NOMO-1 (cell line): ENCODE measurements around the gene ANKFN1.

ENCODE experiments used
- DNase-seq, 2 experiments: peaks; one replicate each; lab custom pipeline; 2025; ENCODE audit not compliant: unreplicated experiment in 2 of 2; lab: John Stamatoyannopoulos, UW

The ANKFN1 gene

DNA sequence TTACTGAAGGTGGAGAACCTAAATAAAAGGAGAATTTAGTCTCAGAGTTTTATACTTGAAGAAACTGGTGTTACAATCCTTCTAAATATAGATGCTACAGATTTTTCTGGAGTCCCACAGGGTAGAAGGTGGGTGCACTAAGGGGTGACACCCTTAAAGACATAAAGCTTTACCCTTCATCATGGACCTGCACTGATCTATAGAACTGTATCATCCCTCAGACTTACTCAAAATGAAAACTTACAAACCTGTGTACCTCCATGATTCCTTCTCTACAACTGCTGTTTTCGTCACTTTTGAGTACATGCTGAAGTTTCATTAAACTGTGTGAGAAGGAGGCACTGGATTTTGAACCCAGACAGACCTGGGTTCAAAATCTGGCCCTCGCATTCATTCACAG, 270.7 kb downstream of the ANKFN1 start:
- no peak for DNase-seq

DNA sequence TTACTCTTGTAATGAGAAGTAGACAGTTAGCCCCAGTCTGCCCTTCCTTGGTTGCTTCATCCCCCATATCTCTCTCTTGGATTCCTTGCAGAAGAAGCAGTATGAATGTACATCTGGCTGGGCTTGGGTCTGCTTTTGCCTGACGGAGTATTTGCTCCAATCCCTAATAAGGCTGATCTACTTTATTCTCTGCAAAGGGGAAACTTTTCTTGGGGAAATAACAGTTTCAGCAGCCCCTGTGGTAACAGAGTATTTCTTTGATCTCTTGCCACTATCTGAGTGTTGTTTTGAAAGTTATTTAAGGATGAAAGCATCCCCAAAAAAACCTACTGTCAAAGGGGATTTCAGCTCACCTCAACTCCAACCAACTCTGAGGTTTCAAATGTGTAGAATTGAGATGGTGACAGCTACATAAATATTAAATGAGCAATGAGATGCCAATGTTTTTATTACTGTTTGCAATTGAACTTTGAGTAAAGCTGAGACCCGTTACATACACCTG, 271.3 kb downstream of the ANKFN1 start:
- DNase-seq: no peak

DNA sequence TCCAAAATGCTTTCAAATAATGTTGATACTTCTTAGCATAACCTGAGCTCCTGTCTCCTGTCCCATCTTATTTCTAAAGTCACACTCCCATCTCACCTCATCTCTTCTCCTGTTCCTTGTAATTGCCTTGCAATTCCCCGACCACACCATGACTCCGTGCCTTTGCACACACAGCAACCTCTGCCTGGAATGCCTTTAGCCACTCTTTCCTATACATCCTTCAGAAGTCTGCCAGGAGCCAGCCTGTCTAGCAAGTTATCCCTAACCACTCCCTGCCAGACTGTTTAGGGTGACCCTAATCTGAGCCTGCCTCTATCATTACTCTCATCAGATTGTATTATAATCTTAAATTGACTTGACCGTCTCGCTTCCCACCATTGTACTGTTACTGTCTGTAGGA, 272.2 kb downstream of the ANKFN1 start:
- no peak for DNase-seq

DNA sequence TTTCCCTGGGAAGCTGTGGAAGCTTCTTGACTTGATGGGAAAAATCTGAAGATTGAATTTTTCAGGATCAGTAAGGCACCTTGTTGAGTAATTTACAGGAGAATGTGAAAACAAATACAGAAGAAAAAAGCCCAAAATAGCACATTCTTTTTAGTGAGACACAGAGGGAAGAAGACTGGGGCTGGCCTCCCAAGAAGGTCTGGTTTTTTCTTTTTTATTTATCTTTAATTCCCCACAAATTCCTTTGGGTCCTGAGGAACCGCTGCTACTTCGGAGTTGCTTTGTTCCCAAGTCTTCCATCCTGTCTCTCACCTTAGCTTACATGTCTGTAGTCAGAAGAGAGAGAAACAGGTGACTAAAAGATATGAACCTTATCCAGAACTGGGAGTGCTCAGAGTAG, 273.6 kb downstream of the ANKFN1 start:
- DNase-seq: no peak

DNA sequence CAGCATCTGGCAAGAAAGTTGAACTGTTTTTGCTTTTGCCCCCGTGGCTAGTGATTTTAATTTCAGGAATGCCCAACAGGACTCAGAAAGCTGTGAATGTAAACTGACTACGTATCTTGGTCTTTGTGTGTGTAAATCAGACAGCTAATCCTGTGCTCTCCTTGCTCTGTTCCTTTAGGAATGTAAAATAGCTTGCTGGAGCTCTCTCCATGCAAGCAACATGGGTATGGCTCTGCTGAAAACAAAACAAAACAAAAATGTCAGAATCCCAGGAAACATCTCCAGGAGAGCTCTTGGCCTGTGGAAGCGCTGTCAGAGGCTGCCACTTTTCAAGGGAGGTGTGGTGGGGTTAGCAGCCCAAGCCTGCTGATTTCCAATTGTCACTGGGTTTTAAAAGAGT, 278.5 kb downstream of the ANKFN1 start:
- no peak for DNase-seq

DNA sequence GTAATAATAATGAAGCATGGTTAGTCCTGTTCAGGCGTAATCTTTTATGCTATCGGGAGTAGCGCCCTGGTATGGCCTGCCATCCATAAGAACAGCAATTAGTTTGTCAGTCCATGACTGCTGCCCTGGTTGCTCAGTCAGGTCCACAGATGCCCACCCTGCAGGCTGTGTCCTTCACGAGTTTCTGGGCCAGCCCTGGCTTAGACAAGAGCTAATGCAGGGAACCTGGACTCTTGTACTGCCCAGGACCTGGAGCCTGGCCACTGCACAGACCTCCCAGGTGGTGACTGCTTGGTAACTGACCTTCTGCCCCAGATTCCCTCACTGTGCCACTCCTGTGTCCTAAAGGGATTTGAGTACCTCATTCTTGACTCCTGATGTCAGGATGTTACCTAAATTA, 279.2 kb downstream of the ANKFN1 start:
- DNase-seq: no peak

DNA sequence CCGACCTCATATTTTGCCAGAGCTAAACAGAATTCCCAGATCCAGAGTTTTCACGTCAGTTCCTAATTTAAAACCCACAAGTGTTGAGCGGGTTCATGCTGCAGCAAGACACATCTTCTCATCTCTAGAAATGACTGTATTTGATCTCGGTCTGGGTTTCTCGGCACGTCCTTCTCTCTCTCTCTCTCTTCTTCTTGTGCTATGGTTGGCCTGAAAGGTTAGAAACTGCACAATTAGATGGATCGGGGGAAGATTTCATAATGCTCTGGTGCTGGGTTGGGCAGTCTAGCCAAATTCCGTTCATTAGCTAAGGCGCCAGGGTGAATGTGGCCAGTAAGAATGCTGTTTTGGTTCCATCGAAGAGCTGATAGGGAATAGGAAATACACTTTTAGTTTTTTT, 281.3 kb downstream of the ANKFN1 start:
- DNase-seq: no peak

DNA sequence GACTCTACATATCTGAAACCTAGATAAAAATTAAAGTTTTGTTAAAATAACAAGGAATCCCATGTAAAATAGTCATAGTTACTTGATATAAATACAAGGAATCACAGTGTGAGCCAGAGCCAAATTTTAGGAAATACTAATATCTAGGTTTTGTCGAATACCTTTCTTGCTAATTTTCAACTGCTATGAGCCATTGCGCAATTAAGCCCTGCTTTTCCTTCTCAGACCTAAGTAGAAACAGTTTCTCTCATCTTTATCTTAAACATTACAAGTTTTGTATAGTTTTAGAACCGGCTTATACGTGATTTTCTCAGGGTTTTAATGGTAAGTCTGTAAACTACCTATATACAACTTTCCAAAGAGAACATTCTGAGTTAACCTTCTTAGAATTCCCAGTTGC, 282.9 kb downstream of the ANKFN1 start:
- no peak for DNase-seq

DNA sequence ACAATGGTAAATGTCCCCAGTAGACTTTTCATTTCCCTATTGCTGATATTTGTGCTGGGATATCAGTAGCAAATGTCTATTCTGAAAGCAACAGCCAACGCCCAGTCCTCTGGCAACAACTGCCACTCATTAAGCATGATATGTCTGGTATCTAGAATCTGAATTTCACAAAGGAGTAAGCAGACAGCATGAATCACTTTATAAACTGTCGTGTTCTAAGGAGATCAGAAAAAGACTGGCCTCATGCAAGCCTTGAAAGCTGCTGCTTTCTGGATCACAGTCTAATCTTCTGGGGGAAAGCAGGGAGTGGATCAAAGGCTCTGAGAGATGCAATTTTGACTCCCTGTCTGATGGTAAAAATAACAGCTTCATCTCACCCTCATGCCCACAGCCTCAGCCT, 287.1 kb downstream of the ANKFN1 start:
- DNase-seq: no peak

DNA sequence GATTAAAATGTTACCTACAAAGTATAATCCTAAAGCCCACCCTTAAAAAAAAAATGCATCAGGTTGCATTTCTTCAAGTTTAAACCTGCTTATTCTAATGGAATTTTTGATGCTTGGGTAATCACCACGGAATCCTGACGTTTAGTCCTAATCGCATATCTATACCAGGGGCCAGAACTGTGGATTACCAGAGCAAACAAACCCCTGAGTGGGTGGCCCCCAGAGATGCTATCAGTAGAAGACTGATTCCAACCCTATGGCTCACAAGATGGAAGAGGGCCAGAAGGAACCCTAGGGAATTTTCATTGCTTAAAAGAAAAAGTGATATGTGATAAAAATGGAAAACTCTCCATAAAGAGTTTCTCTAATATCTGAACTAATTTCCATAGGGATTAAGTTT, 288.0 kb downstream of the ANKFN1 start:
- DNase-seq: no peak

DNA sequence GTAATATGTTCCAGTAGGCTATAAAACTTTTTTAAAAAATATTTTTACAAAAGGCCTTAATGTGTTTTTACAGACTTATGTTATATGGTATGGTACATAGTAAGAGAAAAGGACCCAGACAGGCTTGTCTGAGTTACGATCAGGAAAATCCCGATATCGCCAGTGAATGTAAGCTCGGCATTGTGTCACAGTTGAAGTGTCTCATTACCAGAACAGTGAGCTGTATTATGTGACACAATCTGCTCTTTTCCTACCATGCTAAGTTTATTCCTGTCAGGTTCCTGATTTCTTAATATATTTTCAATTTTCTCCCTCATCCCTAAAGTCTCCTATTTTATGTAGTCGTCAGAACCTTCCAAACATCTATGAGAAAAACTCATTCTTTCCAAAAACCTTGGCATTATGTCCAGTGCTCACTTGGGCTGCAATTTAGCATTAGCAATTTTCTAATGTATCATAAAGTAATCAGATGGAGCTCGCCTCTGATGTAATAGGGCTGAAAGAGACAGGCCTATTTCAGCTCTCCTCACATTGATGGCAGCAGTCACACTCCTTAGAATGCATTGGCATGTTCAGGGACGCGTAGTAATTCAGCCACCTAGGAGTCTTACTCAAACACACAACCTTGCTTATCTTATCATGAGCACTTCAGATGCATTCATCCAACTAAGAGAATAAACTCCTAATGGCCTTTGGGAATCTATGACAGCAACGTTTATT, 292.6 kb downstream of the ANKFN1 start:
- DNase-seq: no peak

DNA sequence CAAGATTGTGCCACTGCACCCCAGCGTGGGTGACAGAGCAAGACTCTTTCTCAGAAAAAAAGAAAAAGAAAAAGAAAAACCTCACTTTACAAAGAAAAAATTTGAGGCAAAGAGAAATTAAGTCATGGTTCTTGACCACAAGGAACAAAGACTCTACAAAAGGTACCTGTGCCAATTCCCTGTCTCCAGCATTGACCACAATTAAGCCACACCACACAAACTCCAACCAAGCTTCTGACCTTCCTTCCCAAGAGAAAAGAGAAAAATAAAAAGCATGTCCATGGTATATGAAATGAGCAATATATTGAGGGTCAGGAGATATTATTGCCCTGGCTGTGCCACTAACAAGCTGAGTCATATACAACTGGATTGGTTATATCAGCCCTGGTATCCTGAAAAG, 293.9 kb downstream of the ANKFN1 start:
- DNase-seq: no peak

DNA sequence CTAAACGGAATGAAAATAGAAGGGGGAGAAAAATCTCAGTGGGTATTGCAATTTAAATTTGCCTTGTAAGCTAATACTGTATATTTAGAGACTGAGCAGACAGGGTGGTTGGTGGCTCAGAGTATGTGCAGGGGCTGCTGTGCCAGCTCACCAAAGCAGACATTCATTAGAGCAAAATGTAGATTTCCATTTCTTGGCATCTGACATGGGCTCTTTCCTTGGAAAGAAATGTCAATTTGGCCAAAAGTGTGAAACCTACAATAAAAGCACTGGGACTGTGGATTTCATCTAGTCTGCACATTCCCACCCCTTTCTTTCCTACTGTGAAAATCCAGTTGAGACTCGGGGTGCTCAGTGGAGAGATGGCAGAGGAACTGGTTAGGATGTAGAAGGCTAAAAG, 295.1 kb downstream of the ANKFN1 start:
- DNase-seq: no peak

DNA sequence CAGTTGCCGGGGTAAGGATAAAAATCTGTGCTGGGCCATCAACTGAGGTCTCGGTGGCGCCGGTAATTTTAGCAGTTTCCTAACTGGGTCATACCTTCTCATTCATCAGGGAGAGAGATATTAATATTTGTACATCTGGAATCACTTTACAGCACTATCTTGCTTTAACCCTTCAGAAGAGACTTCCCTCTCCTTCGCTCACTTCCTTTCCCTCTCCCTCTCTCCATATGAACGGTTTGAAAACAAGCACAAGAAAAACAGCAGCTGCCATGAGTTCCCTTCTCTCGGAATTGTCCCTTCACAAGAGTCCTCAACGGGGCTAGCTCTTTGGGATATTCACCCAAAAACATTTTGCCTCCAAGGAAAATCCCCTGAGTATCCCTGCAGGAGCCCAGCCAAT, 295.9 kb downstream of the ANKFN1 start:
- no peak for DNase-seq

DNA sequence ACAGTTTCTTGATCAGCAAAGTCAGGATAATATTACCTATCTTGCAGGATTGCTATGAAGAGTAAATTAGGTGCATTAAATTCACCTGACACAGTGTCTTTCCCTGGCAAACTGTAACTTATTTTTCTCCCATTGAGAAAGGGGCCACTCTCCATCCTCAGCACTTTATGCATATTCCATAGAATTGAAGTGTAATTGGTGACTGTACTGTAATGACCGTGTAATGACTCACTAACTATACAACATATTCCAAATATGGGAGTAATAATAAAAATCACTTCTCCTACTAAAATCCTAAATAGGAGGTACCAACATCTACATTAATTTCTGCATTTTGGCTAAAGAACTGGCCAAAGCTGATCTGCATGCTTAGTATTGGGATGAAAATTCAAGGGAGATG, 298.4 kb downstream of the ANKFN1 start:
- DNase-seq: no peak

DNA sequence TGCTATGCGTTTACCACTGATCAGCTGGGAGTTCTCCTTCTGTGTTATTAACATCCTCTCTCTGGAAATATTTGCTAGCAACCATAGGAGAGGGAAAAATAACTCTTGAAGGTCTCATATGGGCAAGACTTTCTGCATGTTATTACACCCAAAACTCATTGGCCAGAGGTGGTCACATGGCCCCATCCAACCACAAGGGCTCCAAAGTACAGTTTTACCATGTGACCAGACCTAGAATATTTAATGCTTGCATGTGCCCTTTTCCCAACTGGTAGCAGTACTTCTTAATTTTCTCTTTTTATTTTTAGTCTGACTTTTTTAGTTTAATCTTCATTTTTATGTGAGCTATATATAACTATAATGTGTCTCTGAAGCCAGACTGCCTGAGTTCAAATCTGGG, 299.2 kb downstream of the ANKFN1 start:
- DNase-seq: no peak

DNA sequence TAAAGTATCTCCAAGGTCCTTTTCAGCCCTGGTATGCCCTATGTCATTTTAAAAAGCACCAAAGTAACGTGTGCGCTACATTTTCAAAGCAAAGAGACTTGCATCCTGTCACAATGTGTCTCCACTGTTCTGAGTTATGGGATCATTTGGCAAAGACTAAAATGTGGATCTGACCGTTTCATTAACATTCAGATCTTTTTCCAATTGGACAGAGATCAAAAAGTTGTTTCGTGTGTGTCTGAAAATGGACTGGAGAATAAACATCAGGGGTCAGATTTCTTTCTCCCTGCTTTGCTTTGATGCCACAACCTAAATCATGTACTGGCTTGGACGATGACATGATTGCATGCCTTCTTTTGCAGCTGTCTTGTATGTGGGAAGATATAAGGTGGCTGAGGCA, 304.2 kb downstream of the ANKFN1 start:
- no peak for DNase-seq

DNA sequence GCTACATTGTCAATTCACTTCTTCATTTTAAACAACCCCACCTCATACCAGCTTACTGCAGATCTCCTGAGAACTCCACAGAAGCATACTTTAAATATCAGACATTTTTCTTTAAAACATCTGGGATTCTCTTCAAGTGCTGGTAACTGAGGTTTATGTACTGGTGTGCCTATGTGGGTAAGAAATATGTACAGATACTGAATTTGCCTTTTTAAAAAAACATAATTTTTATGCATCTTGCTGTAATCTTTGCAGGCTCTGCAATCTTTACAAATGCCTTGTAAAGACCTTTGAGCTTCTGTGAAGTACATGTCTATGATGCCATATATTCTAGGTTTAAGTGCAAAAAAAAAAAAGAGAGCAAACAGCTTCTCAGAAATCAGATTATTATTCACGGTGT, 312.6 kb downstream of the ANKFN1 start:
- no peak for DNase-seq

DNA sequence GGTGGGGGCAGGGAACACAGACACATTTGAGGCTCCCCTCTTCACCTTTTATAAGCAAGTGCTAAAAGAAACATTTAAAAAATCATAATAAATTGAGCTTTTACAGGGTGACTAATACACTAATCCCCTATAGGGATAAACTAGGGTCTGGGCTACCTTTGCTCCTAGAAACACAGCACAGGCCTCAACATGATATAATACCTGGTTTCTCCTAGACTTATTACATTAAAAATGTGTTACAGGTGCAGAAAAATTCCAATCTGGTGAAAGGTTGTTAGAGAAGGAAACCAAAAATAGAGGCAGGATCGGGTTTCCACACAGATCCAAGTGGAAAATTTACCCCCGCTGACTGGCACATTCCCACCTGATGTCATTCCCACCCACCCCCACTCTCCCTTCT, 315.6 kb downstream of the ANKFN1 start:
- DNase-seq: no peak

DNA sequence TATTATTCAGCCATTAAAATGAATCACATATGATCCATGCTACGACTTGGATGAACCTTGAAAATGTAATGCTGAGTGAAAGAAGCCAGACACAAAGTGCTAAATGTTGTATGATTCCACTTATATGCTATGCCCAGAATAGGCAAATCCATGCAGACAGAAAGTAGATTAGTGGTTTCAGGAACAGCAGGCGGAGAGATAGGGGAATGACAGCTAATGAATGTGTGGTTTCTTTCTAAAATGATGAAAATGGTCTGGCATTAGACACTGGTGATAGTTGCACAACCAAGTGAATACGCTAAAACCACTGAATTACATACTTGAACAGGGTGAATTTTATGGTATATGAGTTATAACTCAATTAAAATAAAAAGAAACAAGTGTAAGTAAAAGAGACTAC, 318.4 kb downstream of the ANKFN1 start:
- no peak for DNase-seq

DNA sequence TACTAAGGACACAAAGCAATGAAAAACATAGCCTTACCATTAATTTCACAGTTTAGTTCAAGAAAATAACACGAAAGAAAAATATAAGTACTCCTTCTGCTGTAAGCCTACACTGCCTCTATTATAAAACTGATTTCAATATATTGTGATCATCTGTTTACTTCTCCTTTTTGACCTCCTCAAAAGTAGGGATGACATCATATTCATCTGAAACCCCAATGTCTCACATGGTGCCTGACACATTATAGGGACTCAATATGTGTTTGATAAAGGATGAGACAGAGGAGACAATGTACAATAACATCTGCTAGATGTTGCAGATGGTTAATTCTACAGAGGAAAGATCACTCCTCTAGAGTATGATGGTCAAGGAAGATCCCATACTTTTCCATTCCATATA, 321.8 kb downstream of the ANKFN1 start:
- DNase-seq: no peak

DNA sequence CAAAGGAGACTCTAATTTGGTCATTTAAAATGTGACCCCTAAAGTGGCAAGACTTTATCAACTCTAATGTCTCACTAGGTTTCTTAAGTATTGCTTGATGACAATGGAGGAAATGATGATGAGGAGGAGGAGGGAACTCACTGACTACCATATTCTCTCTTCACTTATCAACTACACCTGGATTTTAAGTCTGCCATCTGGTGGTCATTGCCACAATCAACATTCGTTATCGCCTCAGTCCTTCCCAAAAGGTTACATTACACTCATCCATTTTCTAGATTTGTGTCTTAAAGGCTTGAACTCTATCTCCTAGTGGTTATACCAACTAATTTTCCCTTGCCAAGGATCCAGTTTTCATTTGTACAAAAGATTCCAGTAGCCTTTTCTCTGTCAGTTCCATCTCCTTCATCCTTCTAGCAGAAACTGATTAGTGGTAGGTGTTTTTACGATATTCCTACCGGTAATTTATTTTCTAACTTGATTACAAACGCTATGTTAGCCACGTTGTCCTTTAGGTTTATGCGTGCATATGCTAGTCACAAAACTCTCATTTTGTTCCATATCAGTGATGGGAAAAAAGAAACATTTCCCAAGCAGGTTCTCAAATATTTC, 325.7 kb downstream of the ANKFN1 start:
- no peak for DNase-seq

DNA sequence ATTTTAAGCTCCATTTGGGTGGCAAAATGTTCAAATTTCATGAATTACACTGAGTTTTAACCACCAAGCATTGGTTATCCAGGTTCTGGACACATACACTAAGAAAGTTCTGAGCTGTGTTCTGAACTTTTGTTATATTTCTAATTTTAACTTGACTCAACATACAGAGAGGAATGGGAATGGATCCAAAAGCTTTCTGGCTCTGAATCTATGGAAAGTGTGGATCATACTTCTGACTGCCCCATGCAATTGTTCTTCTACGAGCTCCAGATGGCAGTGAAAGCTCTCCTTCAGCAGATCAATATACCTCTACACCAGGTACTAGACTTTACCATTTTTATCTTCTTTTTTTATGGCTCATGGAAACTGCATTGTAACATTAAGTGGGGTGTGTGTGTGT, 327.2 kb downstream of the ANKFN1 start:
- no peak for DNase-seq
